Central memory CD4-positive, alpha-beta T cell (primary cell): ENCODE results near the gene EZR.

Source experiments
- DNase-seq: peaks from one replicate; pipeline ENCODE4 v3.0.0; 2022

The EZR gene

GRCh38 chr6:158775832-158776231 lies 43.3 kb downstream of the EZR start:
- DNase-seq: no peak

DNA sequence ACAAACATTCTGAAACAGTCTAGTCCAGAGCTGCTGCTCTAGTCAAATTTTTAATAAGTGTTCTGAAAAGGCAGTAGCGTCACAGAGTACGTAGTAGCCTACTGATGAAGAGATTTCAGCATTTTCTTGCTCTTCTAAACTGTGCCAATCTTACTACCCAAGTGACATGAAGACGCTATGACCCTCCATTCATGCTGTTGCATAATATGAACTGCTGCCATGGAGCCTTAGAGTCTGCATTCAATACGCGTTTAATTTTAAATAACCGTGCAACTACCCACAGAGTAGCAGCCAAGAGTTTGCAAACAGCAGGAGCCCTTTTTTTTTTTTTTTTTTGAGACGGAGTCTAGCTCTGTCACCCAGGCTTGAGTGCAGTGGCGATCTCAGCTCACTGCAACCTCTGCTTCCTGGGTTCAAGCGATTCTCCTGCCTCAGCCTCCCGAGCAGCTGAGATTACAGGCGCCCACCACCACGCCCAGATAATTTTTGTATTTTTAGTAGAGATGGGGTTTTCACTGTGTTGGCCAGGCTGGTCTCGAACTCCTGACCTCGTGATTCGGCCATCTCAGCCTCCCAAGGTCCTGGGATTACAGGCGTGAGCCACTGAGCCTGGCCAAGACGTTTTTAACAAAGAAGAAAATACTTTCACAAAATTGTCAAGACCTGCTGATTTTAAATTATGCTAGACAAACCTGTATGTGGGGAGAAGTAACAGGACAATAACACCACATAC lies 44.3 kb downstream of the EZR start:
- no peak for DNase-seq

DNA sequence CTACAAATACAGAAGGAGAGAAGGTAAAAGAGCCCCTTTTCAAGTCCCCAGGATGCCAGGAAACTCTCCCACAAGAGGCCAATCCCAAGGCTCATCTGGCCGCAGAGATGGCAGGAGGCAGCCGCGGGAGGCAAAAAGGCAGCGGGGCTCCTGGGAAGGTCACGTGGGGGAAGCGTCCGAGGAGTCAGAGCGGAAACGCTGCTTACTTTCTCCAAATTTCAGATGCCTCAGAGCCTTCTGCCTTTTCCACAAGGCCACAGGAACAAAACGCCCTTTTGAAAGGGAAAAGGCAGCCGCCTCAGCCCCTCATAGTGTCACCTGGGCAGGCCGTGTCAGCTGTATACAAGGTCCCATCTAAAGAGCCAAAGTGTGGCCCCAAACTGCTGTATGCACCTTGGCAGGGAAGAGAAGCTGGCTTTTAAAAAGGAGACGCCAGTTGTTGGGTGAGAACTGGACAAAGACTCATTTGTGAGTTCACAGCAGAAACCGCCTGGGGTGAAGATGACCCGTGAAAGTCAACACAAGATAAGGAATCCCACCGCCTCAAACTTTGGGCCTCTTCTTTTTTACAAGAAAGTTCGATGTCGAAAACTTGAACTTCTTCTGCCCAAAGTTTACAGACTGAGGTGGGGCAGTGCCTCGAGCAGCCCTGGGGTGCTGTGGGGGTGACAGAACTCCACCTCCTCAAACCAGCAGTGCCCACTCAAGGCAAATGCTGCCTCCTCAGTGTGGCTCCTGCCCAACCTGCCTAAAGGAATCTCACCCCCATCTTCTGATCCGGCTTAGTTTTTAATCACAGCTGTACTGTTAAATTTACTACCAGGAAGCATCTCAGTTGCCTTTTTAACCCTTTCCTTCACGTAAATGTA lies 45.4 kb downstream of the EZR start:
- no peak for DNase-seq

DNA sequence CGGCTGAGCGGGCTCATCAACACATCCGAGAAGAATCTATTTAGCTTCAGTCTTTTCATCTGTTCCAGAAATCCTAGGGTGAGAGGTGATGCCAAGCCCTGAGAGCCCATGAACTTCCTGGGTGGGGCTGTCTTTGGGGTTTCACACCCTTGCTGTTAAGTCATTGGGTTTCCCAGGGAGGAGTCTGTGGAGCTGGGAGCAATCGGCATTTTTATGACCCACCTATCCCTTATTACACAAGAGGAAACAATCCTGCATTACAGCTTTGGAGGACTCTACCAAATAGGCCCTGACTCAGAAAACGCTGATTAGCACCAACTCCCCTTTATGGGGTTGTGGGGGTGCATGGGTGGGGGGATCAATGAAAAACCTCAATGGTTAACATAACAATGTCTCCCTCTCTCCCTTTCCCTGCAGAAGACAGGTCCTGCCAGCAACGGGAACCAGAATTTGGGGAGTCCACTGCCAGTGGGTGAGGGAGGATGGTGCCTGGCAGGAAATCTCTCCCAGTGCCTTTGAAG lies 46.3 kb downstream of the EZR start:
- DNase-seq: no peak

GRCh38 chr6:158772172-158772571 lies 47.0 kb downstream of the EZR start:
- no peak for DNase-seq

DNA sequence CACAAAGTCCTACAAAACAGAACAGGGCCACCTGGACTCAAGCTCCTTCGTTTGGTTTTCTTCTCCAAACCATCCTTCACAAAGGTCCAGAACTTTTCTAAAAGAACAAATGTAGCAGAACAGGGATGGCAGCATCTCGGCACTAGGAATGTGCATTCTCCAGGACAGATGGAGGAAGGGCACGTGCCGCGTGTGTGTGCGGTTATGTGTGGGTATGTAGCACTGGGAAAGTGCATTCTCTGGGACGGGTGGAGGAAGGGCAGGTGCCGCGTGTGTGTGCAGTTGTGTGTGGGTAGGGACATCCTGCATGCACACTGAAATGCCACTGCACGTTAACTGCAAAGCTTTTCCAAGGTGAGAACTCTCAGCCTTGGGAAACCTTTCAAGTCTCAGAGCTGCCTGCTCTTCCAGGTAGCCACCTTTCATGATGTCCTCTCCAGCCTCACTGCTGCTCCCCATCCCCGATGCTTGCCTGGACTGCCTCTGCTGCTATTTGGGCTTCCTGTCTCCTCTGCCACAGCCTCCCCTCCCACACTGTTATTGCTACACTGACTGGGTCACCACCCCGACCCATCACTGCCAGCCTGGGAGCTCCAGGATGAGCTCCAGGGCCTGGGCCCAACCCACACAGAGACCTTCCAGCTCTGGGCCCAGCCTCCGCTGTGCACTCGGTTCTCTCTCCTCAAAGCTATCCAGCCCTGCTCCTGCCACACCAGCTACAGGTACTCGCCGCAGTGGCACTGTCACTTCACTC lies 47.6 kb downstream of the EZR start:
- no peak for DNase-seq

DNA sequence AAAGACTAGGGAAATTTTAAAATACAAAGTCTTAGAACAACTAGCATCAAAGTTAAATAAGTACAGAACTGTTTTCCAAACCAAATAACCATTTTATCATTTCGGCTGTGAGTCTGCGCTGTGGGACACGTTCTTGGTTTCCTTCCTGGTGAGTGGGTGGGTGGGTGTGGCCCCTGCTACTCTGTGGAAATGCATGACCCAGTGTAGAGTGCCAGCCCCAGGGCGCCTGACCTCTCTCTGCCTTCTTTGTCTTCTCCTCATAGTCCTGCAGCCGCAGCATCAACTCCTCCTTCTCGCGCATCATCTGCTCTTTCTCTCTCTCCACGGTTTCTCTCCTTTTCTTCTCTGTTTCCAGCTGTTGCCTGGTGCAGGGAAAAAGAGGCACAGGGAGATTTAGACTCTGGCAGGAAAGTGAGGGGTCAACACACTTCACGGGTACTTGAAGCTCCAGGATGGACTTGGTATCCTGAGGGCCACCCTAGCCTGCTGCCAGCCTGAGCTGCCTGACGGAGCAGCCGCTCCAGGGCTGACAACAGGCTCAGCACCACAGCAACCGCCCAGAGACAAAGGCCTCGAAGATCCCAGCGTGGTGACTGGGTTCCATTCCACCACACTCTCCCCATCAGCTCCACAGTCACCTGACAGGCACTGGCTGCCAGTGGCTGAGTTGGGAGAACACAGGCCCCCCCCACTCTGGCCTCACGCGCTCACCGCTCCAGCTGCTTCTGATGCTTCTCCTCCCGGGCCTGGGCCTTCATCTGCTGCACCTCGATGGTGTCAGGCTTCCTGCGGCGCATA lies 48.4 kb downstream of the EZR start:
- DNase-seq: no peak

GRCh38 chr6:158769771-158770432 lies 49.3 kb downstream of the EZR start:
- no peak for DNase-seq

DNA sequence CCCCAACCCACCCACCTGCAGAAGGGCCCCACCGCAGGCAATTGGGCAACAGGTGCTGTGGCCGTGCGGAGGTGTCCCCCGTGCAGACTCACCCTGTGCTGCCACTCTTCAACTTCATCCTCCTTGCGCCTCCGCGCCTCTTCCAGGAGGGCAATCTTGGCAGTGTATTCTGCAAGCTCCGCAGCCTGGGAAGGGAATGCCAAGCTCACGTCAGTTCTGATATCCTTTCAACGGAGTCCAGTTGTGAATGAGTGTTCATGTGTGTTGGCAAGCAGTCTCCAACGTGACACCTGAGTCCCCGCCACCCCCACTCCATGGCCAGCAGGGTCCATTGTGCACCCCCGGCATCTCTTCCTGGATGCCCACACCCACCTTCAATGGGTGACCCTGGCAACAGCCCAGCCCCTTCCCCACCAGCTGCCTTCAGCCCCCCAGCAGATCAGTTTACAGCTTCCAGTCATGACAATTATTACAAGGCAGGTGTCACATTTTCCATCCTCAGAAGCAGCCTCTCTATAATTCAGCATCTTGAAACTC lies 49.9 kb downstream of the EZR start:
- DNase-seq: no peak

DNA sequence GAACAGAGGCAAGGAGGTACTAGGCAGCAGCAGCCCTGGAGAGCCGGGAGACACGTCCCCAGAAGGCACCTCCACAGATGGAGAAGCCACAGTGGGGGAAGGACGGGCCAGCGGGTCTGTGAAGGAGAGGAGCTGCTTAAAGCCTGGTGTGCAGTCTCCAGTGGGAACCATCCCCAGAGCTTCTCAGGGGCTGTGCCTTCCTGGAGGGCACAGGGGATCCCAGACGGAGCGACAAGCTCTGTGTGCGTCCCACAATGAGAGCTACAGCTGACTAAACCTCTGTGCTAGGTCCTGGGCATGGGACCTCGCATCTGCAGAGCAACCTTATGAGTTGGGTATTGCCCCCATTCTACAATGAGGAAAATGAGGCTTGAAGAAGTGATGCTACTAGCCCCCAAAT lies 50.7 kb downstream of the EZR start:
- DNase-seq: no peak

DNA sequence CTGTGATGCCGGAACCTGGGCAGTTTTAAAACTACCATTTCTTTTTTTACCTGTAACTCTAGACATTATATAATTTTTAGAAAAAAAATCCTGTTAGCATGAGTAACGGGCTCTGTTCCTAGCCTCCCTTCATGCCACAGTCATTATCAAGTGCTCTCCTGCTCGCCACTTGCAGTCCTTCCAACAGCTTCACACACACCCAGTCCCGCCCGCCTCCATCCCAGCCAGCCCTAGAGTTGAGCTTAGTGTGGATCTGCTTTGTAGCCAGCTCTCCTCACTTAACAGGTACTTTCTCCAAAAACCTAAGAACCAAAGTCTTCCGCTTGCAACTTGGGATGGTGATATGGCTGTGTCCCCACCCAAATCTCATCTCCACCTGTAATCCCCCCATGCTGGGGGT lies 51.5 kb downstream of the EZR start:
- no peak for DNase-seq

DNA sequence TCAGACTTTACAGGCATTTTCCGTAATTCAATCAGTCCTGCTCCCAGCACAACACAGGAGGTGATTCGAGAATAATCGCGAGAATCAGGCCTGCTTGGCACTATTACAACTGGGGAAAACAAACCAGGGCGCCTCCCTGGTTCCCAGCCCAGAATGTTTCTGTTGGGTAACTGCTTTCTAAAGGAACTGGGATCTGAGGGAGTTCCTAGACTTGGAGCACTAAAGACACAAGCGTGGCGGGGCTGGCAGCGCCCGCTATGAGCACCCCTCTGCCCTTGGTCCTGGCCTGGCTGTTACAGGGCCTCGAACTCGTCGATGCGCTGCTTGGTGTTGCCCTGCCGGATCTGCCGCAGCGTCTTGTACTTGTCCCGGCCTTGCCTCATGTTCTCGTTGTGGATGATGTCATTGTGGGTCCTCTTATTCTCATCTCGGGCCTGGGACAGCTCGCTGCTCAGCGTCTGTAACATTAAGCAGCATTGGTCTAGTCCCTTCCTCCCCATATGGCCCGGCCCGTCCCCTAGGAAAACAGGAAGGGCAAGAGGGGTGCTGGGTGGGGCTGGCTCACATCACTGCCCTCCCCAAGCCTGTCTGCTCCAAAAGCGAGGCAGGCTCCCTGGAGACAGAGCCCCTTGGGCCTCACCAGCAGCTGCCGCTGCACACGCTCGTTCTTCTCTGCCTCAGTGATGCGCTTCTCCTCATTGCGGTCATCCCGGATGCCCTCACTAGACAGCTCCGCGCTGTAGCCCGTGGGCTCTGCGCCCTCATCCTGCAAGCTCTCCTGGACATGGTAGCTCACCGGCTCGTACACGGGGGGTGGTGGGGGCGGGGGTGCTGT lies 52.3 kb downstream of the EZR start:
- no peak for DNase-seq

GRCh38 chr6:158765499-158766068 lies 53.6 kb downstream of the EZR start:
- no peak for DNase-seq

GRCh38 chr6:158764926-158765325 lies 54.2 kb downstream of the EZR start:
- DNase-seq: no peak

- DNase-seq: no peak
Observed at GRCh38 chr6:158764183-158764849, 54.9 kb downstream of the EZR start.

GRCh38 chr6:158763434-158764182 lies 55.6 kb downstream of the EZR start:
- DNase-seq: no peak

- DNase-seq: no peak
Observed at GRCh38 chr6:158762787-158763433, 56.3 kb downstream of the EZR start.

GRCh38 chr6:158761746-158762145 lies 57.4 kb downstream of the EZR start:
- no peak for DNase-seq
